ENCODE measurements around the gene STN1.
A peak's percentile ranks its signal among the peaks of the same experiment; 100 is the strongest.

Gene STN1

DNA sequence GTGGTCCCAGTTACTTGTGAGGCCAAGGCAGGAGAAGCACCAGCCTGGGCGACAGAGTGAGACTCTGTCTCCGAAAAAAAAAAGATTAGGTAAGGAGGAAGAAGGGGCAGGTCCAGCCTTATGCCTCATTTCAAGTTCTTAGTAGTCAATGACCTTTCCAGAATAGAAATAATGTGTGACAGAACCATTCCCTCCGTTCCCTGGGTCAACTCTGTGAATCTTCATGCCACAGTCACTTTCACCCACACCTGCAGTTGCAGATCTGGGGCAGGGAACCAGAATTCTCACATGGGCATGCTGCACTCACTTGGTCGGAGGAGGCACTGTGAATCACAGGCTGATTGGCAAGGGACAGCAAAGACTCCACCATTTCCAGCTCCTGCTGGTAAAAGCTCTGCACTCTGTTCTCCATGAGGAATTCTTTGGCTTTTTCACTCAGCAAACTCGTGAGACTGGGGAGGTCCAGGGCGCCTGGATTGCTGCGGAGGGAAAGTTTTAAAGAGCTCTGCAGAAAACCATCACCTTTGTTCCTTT lies 20.7 kb downstream of the STN1 start:
- TF ChIP-seq, protein P1, sequence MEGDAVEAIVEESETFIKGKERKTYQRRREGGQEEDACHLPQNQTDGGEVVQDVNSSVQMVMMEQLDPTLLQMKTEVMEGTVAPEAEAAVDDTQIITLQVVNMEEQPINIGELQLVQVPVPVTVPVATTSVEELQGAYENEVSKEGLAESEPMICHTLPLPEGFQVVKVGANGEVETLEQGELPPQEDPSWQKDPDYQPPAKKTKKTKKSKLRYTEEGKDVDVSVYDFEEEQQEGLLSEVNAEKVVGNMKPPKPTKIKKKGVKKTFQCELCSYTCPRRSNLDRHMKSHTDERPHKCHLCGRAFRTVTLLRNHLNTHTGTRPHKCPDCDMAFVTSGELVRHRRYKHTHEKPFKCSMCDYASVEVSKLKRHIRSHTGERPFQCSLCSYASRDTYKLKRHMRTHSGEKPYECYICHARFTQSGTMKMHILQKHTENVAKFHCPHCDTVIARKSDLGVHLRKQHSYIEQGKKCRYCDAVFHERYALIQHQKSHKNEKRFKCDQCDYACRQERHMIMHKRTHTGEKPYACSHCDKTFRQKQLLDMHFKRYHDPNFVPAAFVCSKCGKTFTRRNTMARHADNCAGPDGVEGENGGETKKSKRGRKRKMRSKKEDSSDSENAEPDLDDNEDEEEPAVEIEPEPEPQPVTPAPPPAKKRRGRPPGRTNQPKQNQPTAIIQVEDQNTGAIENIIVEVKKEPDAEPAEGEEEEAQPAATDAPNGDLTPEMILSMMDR (conservative IDR thresholded peaks at IDR 0.05; ENCODE audit: low read depth, low read length), result no peak
- peak; percentile 35 for DNase-seq (ENCODE audit: low read depth)
- no peak overlapping the region for H3K4me3 ChIP-seq (ENCODE audit: low read depth, low read length)

DNA sequence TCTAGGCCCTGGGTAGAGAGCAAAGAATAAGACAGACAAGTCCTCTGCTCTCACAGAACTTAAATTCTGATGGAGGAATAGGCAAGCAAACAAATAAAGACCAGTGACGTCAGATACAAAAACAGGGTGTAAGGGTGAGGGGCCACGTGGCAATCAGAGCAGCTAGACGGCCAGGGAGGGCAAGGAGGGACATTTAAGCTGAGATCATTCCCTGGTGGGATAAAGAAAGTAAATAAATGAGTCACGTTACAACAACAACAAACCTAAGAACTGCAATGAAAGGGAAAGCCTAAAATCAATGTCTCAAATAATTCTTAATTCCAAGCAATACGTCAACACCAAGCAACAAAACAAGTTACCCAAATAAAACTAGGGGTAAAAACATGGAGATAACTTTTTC lies 21.8 kb downstream of the STN1 start:
- TF ChIP-seq, protein P1 (conservative IDR thresholded peaks at IDR 0.05; ENCODE audit: low read depth, low read length), result no peak
- H3K4me3 ChIP-seq (ENCODE audit: low read depth, low read length), result no peak overlapping the region
- DNase-seq (ENCODE audit: low read depth), result peak; percentile 73

DNA sequence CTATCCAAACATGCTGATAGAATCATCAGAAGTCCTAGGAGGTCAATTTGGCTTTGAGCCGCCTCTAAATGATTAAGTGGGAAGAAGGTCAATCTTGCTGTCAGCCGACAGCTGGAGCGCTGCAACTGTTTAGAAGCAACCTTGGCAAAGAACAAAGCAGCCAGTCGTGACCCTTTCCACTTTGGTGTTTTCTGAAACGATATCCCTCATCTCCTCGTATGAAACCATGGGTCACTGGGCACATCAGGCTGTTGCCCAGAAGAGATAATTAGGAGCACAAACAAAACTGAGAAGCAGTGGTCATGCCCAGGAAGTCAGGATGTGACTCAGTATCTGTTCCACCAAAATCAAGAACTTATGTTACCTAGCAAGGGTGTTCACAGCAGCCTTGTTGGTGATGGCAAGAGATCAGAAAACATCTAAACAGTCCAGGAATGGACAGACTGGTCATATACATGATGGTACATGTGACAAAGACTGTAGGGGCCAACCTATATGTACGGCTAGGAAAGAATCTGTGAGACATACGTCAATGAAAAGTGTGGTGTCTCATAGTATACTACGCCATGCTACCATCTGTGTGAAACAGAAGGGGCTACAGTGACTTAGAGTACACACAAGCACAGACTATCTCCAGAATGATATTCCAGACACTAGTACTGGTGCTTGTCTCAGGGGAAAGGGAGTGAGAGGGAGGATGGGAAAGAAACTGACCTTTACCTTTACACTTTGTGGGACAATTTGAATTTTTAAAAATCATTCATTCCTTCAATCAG lies 22.4 kb downstream of the STN1 start:
- H3K4me3 ChIP-seq (ENCODE audit: low read depth, low read length), result no peak overlapping the region
- TF ChIP-seq, protein P1 (conservative IDR thresholded peaks at IDR 0.05; ENCODE audit: low read depth, low read length), result no peak
- peak; percentile 61 for DNase-seq (ENCODE audit: low read depth)

DNA sequence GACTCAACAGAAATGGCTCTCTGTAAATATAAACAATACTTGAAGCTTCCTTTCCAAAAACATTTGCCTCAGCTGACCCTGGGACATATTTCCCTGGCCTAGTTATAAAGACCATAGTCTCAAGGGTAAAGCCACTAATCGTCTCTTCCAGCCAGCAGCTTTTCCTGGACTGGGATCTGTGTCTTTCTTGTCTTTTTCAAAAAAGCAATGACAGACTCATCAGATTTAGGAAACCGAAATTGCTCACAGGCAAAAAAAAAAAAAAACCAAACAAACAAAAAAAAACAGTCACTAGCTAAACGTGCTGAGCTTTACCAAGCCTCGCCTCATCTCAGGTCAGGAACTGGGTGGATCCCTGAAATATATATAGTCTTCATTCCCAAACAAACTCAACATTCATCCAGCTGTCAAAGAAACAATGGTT lies 23.5 kb downstream of the STN1 start:
- TF ChIP-seq, protein P1 (conservative IDR thresholded peaks at IDR 0.05; ENCODE audit: low read depth, low read length), result no peak
- DNase-seq (ENCODE audit: low read depth), result peak; percentile 35
- H3K4me3 ChIP-seq (ENCODE audit: low read depth, low read length), result no peak overlapping the region

DNA sequence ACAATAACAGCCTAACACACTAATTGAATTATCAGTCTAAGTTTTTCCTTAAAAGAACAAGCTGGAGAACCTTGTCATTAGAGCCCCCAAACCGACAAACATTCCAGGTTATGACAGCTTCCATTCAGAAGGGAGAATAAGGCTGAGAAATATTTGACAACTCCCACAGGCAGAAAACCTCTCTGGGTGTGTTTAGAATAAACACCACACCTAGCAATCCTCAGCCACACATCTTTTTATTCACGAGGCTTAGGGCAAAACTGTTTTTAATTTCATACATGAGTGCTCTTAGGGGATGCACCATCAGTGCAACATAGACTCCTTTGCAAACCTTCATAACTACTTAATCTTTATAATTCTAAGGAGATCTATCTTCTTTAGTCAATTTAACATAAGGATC lies 24.2 kb downstream of the STN1 start:
- TF ChIP-seq, protein P1 (conservative IDR thresholded peaks at IDR 0.05; ENCODE audit: low read depth, low read length), result no peak
- H3K4me3 ChIP-seq (ENCODE audit: low read depth, low read length), result no peak overlapping the region
- no peak for DNase-seq (ENCODE audit: low read depth)

DNA sequence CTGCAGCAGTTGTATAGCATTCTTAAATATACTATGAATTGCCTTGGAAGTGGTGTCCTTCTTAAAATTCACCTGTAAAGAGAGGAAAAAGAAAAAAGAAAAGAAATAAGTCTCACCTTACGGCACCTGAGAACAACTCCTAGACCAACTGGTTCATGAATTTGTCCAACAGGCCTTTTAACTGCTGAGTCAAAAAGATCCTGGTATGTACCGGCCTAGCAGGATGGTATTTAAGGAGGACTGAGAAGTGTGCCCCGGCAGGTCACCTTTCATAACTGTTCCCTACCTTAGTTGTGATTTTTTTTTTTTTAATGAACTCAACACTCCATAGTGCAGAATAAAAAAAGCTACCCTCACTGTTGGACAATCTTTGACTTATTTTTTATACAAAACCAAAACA lies 25.8 kb downstream of the STN1 start:
- no peak for DNase-seq (ENCODE audit: low read depth)
- H3K4me3 ChIP-seq (ENCODE audit: low read depth, low read length), result no peak overlapping the region
- TF ChIP-seq, protein P1 (conservative IDR thresholded peaks at IDR 0.05; ENCODE audit: low read depth, low read length), result no peak

DNA sequence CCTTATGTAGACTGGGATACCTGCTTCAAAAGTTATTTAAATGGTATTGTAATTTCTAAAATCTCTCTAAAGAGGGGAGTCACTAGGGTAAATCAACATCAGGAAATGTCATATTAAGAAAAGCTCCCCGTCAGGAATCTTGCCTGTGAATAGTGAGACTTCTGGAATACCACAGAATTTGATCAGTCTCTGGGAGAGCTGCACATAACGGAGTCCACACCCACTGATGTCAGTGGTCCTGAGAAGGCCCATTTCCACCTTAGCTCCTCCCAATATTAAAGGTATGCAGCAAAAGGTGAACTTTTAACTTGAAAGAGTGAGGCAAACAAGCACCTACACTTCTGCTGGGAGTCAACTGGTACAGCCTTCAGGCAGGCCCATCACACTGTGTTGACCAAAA lies 27.3 kb downstream of the STN1 start:
- no peak overlapping the region for H3K4me3 ChIP-seq (ENCODE audit: low read depth, low read length)
- no peak for DNase-seq (ENCODE audit: low read depth)
- TF ChIP-seq, protein P1 (conservative IDR thresholded peaks at IDR 0.05; ENCODE audit: low read depth, low read length), result no peak
